GM12892 (cell line): Measurements from ENCODE around the gene CELF2.

Experiments used
- POLR2A ChIP-seq: IDR thresholded peaks from 2 replicates; pipeline ENCODE4 v1.6.1; 2011; ENCODE audit warnings: low read depth, low read length, control low read depth
- POLR2AphosphoS5 ChIP-seq: IDR thresholded peaks from 2 replicates; pipeline ENCODE4 v1.6.1; 2011; ENCODE audit warnings: low read depth, low read length, control low read depth
- TAF1 ChIP-seq: IDR thresholded peaks from 2 replicates; pipeline ENCODE4 v1.6.1; 2011; ENCODE audit warnings: low read depth, mild to moderate bottlenecking, control low read depth, low read length, borderline replicate concordance

GRCh38 chr10:11017570-11018431 lies at the start of gene CELF2:
- TF ChIP-seq POLR2A (no peak), TAF1 (no peak), POLR2AphosphoS5 (no peak)
